Right atrium auricular region (tissue), 2 donors: ENCODE results near the gene NF1. TPM values are rescaled to one million over a fixed set of nuclear protein-coding genes. Genes with fewer than 3 reads are reported as not detected.

Source experiments
- DNase-seq: peaks from one replicate; pipeline ENCODE4 v3.0.0-alpha.2; 2019; ENCODE audit warnings: low spot score
- H3K27ac ChIP-seq, 2 donors: fragments of 200-600 bp; sonication (generic); 1 replicate in 1 of 2; 2 replicates in 1 of 2; pipeline ENCODE4 v1.5.1; 2016 to 2019
- H3K27me3 ChIP-seq, 2 donors: fragments of 200-600 bp; sonication (generic); one replicate each; pipeline versions ENCODE4 v1.5.1 to v1.6.0; 2017 to 2019
- H3K36me3 ChIP-seq: fragments of 200-600 bp; sonication (generic); one replicate; pipeline ENCODE4 v1.5.1; 2016
- H3K4me1 ChIP-seq, 2 donors: fragments of 200-600 bp; sonication (generic); one replicate each; pipeline versions ENCODE4 v1.5.1 to v1.6.0; 2017 to 2019
- H3K4me3 ChIP-seq, 2 donors: fragments of 200-600 bp; sonication (generic); 1 replicate in 1 of 2; 2 replicates in 1 of 2; pipeline ENCODE4 v1.5.1; 2017 to 2019; ENCODE audit warnings: mild to moderate bottlenecking in 1 of 2, moderate library complexity in 1 of 2
- H3K9me3 ChIP-seq, 2 donors: fragments of 200-600 bp; sonication (generic); one replicate each; pipeline ENCODE4 v1.5.1; 2019
- CTCF ChIP-seq, 2 donors: fragments of 200-600 bp; sonication (generic); IDR thresholded peaks; one replicate each; pipeline ENCODE4 v1.5.1; 2019; ENCODE audit warnings: antibody characterized with exemption in 2 of 2
- total RNA-seq, 2 donors: library from RNA; depleted of rRNA; stranded (reverse); fragments of >200 nt; gene quantifications; one replicate each; pipeline ENCODE4 v1.1.0, GENCODE V29; 2016

The NF1 gene
- total RNA-seq, 2 donors from 2014 or later, result 47.5 to 51.4 TPM

- Histone ChIP-seq H3K9me3 (no peaks in the 10 kb centered on the region), H3K27me3 (no peaks in the 10 kb centered on the region), H3K4me1 (peaks cover 0 to 14% of the 10 kb centered on the region in 2 donors), H3K4me3 (no peak overlapping the region), H3K36me3 (no peaks in the 10 kb centered on the region), H3K27ac (no peak overlapping the region)
- TF ChIP-seq CTCF (IDR thresholded peaks at IDR 0.05), result no peak
- no peak for DNase-seq
These were observed 31.5 kb downstream of the NF1 start for GRCh38 chr17:31126318-31126717.

- no peaks in the 10 kb centered on the region for H3K36me3 ChIP-seq
- H3K9me3 ChIP-seq, result no peaks in the 10 kb centered on the region
- H3K27ac ChIP-seq, result peak overlapping the region; percentile 48 to 73
- DNase-seq, result no peak
- H3K27me3 ChIP-seq, result no peaks in the 10 kb centered on the region
- TF ChIP-seq CTCF (IDR thresholded peaks at IDR 0.05), result no peak
- H3K4me1 ChIP-seq, result peaks cover 0 to 16% of the 10 kb centered on the region in 2 donors
- peak overlapping the region in 1 of 2 donors; percentile 6 for H3K4me3 ChIP-seq
These were observed 33.5 kb downstream of the NF1 start for GRCh38 chr17:31128241-31128640.

GRCh38 chr17:31130286-31131224 is 35.8 kb downstream of the NF1 start:
- no peaks in the 10 kb centered on the region for H3K36me3 ChIP-seq
- H3K4me3 ChIP-seq, result no peak overlapping the region
- TF ChIP-seq CTCF (IDR thresholded peaks at IDR 0.05), result no peak
- H3K27ac ChIP-seq, result peak overlapping the region; percentile 42 to 57
- no peak for DNase-seq
- H3K4me1 ChIP-seq, result peaks cover 0 to 16% of the 10 kb centered on the region in 2 donors
- no peaks in the 10 kb centered on the region for H3K27me3 ChIP-seq
- no peaks in the 10 kb centered on the region for H3K9me3 ChIP-seq

GRCh38 chr17:31131299-31131698 is 36.5 kb downstream of the NF1 start:
- Histone ChIP-seq H3K27me3 (no peaks in the 10 kb centered on the region), H3K36me3 (peaks cover 1% of the 10 kb centered on the region), H3K9me3 (no peaks in the 10 kb centered on the region), H3K27ac (peak overlapping the region; percentile 42 to 57), H3K4me3 (no peak overlapping the region), H3K4me1 (peaks cover 0 to 16% of the 10 kb centered on the region in 2 donors)
- no peak for TF ChIP-seq CTCF (IDR thresholded peaks at IDR 0.05)
- no peak for DNase-seq

- no peak overlapping the region for H3K4me3 ChIP-seq
- no peak for TF ChIP-seq CTCF (IDR thresholded peaks at IDR 0.05)
- DNase-seq, result no peak
- peaks cover 0 to 16% of the 10 kb centered on the region in 2 donors for H3K4me1 ChIP-seq
- H3K27ac ChIP-seq, result no peak overlapping the region
- H3K27me3 ChIP-seq, result no peaks in the 10 kb centered on the region
- H3K36me3 ChIP-seq, result peaks cover 9% of the 10 kb centered on the region
- H3K9me3 ChIP-seq, result no peaks in the 10 kb centered on the region
These were observed 38.2 kb downstream of the NF1 start for GRCh38 chr17:31132977-31133376.
